ENCODE data around the gene MSI2. TPM values are rescaled to one million over a fixed set of nuclear protein-coding genes. Genes with fewer than 3 reads are reported as not detected.

Gene MSI2
- total and polyA plus RNA-seq, 4 donors, result 9.4 to 64.0 (median 30.4) TPM

DNA sequence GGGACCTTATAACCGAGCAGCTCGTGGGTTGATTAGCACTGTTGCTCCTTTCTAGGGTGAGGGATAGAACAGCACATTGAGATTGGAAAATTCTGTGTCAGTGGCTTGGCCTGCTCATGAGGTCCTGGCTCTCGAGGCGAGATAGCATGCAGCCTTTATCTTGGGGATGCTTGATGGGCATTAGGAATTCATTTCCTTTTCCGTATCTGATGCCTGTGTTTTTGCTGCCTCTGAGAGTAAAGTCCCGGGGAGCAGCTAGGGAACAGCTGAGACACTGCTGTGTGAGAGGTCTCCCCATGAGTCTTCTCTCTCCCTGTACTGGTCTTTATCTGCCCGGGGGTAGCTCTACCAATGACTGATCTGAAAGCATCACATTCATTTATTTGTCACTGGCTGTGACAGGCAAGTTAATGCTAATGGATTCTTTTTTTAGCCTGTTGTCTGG, 14.5 kb downstream of the MSI2 start:
- no peak overlapping the region for H3K27ac ChIP-seq (ENCODE audit: low read depth in 1 of 2, low read length in 1 of 2)
- no peaks in the 10 kb centered on the region for H3K27me3 ChIP-seq (ENCODE audit: control insufficient read depth in 3 of 3, insufficient read depth in 3 of 3, low read length in 2 of 3)
- ATAC-seq (ENCODE audit: insufficient read depth, low FRiP score) (no peak), DNase-seq (no peak)
- no peak overlapping the region for H3K9ac ChIP-seq (ENCODE audit: insufficient read depth in 1 of 2, low read length in 2 of 2)
- TF ChIP-seq, protein P1, sequence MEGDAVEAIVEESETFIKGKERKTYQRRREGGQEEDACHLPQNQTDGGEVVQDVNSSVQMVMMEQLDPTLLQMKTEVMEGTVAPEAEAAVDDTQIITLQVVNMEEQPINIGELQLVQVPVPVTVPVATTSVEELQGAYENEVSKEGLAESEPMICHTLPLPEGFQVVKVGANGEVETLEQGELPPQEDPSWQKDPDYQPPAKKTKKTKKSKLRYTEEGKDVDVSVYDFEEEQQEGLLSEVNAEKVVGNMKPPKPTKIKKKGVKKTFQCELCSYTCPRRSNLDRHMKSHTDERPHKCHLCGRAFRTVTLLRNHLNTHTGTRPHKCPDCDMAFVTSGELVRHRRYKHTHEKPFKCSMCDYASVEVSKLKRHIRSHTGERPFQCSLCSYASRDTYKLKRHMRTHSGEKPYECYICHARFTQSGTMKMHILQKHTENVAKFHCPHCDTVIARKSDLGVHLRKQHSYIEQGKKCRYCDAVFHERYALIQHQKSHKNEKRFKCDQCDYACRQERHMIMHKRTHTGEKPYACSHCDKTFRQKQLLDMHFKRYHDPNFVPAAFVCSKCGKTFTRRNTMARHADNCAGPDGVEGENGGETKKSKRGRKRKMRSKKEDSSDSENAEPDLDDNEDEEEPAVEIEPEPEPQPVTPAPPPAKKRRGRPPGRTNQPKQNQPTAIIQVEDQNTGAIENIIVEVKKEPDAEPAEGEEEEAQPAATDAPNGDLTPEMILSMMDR (IDR thresholded peaks at IDR 0.05; ENCODE audit: control extremely low read depth, extremely low read depth), result no peak
- peaks cover 3 to 33% (median 16%) of the 10 kb centered on the region in 4 donors for H3K36me3 ChIP-seq (ENCODE audit: control insufficient read depth in 4 of 4, insufficient read depth in 4 of 4, low read length in 4 of 4)
- H3K9me3 ChIP-seq (ENCODE audit: control insufficient read depth in 4 of 4, insufficient read depth in 3 of 4, low read length in 3 of 4), result peaks cover 0 to 8% (median 0%) of the 10 kb centered on the region in 4 donors
- peaks cover 0 to 29% (median 9%) of the 10 kb centered on the region in 5 donors for H3K4me1 ChIP-seq (ENCODE audit: control insufficient read depth in 5 of 5, insufficient read depth in 5 of 5, low read length in 5 of 5)
- WGBS, 2 donors, result 76 to 83% methylated on average over 7 of the region's 7 CpGs
- no peak overlapping the region for H3K4me3 ChIP-seq

DNA sequence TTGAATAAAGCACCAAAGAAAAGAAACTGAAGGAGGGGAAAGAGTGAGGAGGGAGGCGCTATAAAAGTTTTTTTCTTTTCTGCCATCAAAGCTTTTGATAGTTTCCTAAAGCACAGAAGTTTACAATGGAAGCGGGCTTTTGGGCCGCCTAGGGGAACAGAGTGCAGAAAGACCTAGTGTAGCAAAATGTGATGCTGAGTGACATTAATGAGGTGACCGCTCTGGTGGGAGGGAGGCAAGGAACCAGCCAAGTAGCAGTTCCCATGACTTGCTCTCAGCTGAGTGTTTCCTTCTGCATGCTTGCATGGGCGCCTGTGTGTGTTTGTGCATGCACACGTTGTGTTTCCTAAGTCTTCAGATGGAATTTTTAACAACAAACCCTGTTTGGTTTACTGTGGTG, 15.5 kb downstream of the MSI2 start:
- ATAC-seq (ENCODE audit: insufficient read depth, low FRiP score), result no peak
- peaks cover 3 to 30% (median 16%) of the 10 kb centered on the region in 4 donors for H3K36me3 ChIP-seq (ENCODE audit: control insufficient read depth in 4 of 4, insufficient read depth in 4 of 4, low read length in 4 of 4)

DNA sequence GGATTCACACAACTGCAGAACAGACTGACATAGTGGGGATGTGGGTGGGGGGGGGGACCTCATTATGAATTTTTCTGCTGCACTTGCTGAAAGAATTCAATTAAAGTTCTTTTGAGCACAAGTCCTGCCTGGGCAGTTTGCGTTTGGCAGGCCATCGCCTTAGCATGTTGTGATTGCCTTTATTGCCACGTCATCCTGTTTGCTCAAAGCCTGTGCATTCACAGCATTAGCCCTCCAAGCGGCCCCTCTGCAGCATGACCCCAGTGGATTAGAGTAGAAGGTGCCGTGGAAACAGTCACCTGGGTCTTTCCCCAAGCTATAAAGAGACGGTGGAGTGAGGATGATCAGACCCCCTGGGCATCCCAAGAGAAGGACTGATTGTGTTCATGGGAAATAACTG, 17.2 kb downstream of the MSI2 start:
- TF ChIP-seq, protein P1 (IDR thresholded peaks at IDR 0.05; ENCODE audit: control extremely low read depth, extremely low read depth), result no peak
- H3K4me3 ChIP-seq, result no peak overlapping the region
- peaks cover 3 to 22% (median 12%) of the 10 kb centered on the region in 4 donors for H3K36me3 ChIP-seq (ENCODE audit: control insufficient read depth in 4 of 4, insufficient read depth in 4 of 4, low read length in 4 of 4)
- no peak for DNase-seq
- no peak for ATAC-seq (ENCODE audit: insufficient read depth, low FRiP score)
- H3K27me3 ChIP-seq (ENCODE audit: control insufficient read depth in 3 of 3, insufficient read depth in 3 of 3, low read length in 2 of 3), result no peaks in the 10 kb centered on the region
- H3K27ac ChIP-seq (ENCODE audit: low read depth in 1 of 2, low read length in 1 of 2), result no peak overlapping the region
- H3K9me3 ChIP-seq (ENCODE audit: control insufficient read depth in 4 of 4, insufficient read depth in 3 of 4, low read length in 3 of 4), result peaks cover 0 to 1% (median 0%) of the 10 kb centered on the region in 4 donors
- H3K4me1 ChIP-seq (ENCODE audit: control insufficient read depth in 5 of 5, insufficient read depth in 5 of 5, low read length in 5 of 5), result peaks cover 1 to 29% (median 9%) of the 10 kb centered on the region in 5 donors
- WGBS, 2 donors, result 95 to 96% methylated on average over 6 of the region's 6 CpGs
- H3K9ac ChIP-seq (ENCODE audit: insufficient read depth in 1 of 2, low read length in 2 of 2), result no peak overlapping the region

More for the DNA sequence above, 15.5 kb downstream of the MSI2 start:
- H3K9ac ChIP-seq (ENCODE audit: insufficient read depth in 1 of 2, low read length in 2 of 2), result no peak overlapping the region
- WGBS, 2 donors, result 80 to 83% methylated on average over 6 of the region's 6 CpGs
- peaks cover 1 to 29% (median 9%) of the 10 kb centered on the region in 5 donors for H3K4me1 ChIP-seq (ENCODE audit: control insufficient read depth in 5 of 5, insufficient read depth in 5 of 5, low read length in 5 of 5)
- peak; percentile 92 to 98 (median 97) for DNase-seq
- no peaks in the 10 kb centered on the region for H3K27me3 ChIP-seq (ENCODE audit: control insufficient read depth in 3 of 3, insufficient read depth in 3 of 3, low read length in 2 of 3)
- peaks cover 0 to 6% (median 0%) of the 10 kb centered on the region in 4 donors for H3K9me3 ChIP-seq (ENCODE audit: control insufficient read depth in 4 of 4, insufficient read depth in 3 of 4, low read length in 3 of 4)
- no peak overlapping the region for H3K27ac ChIP-seq (ENCODE audit: low read depth in 1 of 2, low read length in 1 of 2)
- no peak overlapping the region for H3K4me3 ChIP-seq
- TF ChIP-seq, protein P1 (IDR thresholded peaks at IDR 0.05; ENCODE audit: control extremely low read depth, extremely low read depth), result no peak

DNA sequence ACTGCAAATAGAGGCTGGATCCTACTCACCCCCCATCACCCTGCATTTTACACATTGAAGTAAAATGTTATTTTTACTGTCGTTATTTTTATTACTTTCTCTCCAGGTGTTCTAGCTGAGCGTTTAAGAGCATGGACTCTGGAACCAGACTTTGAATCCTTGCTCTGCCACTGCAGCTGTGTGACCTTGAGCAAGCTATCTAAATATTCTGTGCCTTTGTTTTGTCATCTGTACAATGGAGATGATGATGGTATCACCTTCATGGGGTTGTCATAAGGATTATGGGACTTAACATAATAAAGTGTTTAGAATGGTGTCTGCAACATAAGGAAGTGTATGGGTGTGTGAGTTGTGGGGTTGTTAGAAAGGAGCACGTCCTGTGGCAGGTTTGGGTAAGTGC, 17.8 kb downstream of the MSI2 start:
- H3K9ac ChIP-seq (ENCODE audit: insufficient read depth in 1 of 2, low read length in 2 of 2), result no peak overlapping the region
- peaks cover 0 to 1% (median 0%) of the 10 kb centered on the region in 4 donors for H3K9me3 ChIP-seq (ENCODE audit: control insufficient read depth in 4 of 4, insufficient read depth in 3 of 4, low read length in 3 of 4)
- H3K4me1 ChIP-seq (ENCODE audit: control insufficient read depth in 5 of 5, insufficient read depth in 5 of 5, low read length in 5 of 5), result peaks cover 1 to 29% (median 9%) of the 10 kb centered on the region in 5 donors
- TF ChIP-seq, protein P1 (IDR thresholded peaks at IDR 0.05; ENCODE audit: control extremely low read depth, extremely low read depth), result no peak
- H3K4me3 ChIP-seq, result no peak overlapping the region
- 94 to 96% methylated on average over 3 of the region's 3 CpGs for WGBS, 2 donors
- DNase-seq (no peak), ATAC-seq (ENCODE audit: insufficient read depth, low FRiP score) (no peak)
- H3K27ac ChIP-seq (ENCODE audit: low read depth in 1 of 2, low read length in 1 of 2), result no peak overlapping the region
- H3K36me3 ChIP-seq (ENCODE audit: control insufficient read depth in 4 of 4, insufficient read depth in 4 of 4, low read length in 4 of 4), result peaks cover 3 to 17% (median 10%) of the 10 kb centered on the region in 4 donors
- H3K27me3 ChIP-seq (ENCODE audit: control insufficient read depth in 3 of 3, insufficient read depth in 3 of 3, low read length in 2 of 3), result no peaks in the 10 kb centered on the region
